SK-N-SH treated with all-trans-retinoic acid at 6 μM for 48 hours (cell line): Measurements from ENCODE around the gene SUDS3.
A peak's percentile ranks its signal among the peaks of the same experiment; 100 is the strongest.

Experiments
- ATAC-seq: fragments of 200-7000 bp; cut with Tn5 transposase; 3 replicates; pipeline ENCODE4 v1.9.1; 2020; ENCODE audit warnings: mild to moderate bottlenecking, moderate library complexity
- BACH2 ChIP-seq: fragments of 250-450 bp; sonication (Bioruptor Pico); IDR thresholded peaks from 2 replicates; pipeline ENCODE4 v1.9.0; 2021; ENCODE audit warnings: mild to moderate bottlenecking, borderline replicate concordance
- CSDC2 ChIP-seq: fragments of 250-450 bp; sonication (Bioruptor Pico); IDR thresholded peaks from 2 replicates; pipeline ENCODE4 v1.5.0; 2020; ENCODE audit warnings: mild to moderate bottlenecking, moderate library complexity
- ISL1 ChIP-seq: fragments of 250-450 bp; sonication (Bioruptor Pico); IDR thresholded peaks from 2 replicates; pipeline ENCODE4 v2.1.2; 2022; ENCODE audit warnings: mild to moderate bottlenecking, moderate library complexity
- OSR1 ChIP-seq: fragments of 250-450 bp; sonication (Bioruptor Pico); IDR thresholded peaks from 2 replicates; pipeline ENCODE4 v1.8.0; 2022; ENCODE audit warnings: moderate library complexity, mild to moderate bottlenecking, inconsistent platforms
- PPARA ChIP-seq: fragments of 250-450 bp; sonication (Bioruptor Pico); IDR thresholded peaks from 2 replicates; pipeline ENCODE4 v1.5.0; 2020; ENCODE audit warnings: mild to moderate bottlenecking, borderline replicate concordance
- RARB ChIP-seq: fragments of 250-450 bp; sonication (Bioruptor Pico); IDR thresholded peaks from 2 replicates; pipeline ENCODE4 v1.8.0; 2021; ENCODE audit warnings: mild to moderate bottlenecking, moderate library complexity
- SNAI2 ChIP-seq: fragments of 250-450 bp; sonication (Bioruptor Pico); IDR thresholded peaks from 2 replicates; pipeline ENCODE4 v1.5.0; 2020; ENCODE audit warnings: mild to moderate bottlenecking, moderate library complexity
- TCF4 ChIP-seq: fragments of 250-450 bp; sonication (Bioruptor Pico); IDR thresholded peaks from 2 replicates; pipeline ENCODE4 v1.8.0; 2021; ENCODE audit warnings: mild to moderate bottlenecking, moderate library complexity, borderline replicate concordance
- TOX ChIP-seq: fragments of 250-450 bp; sonication (Bioruptor Pico); IDR thresholded peaks from 2 replicates; pipeline ENCODE4 v1.8.0; 2021; ENCODE audit warnings: mild to moderate bottlenecking, moderate library complexity, borderline replicate concordance
- ZC3H10 ChIP-seq: fragments of 250-450 bp; sonication (Bioruptor Pico); IDR thresholded peaks from 2 replicates; pipeline ENCODE4 v1.5.1; 2021; ENCODE audit warnings: mild to moderate bottlenecking, moderate library complexity
- ZFP3 ChIP-seq: fragments of 250-450 bp; sonication (Bioruptor Pico); IDR thresholded peaks from 2 replicates; pipeline ENCODE4 v1.5.0; 2020; ENCODE audit warnings: mild to moderate bottlenecking, moderate library complexity
- ZFP30 ChIP-seq: fragments of 450-650 bp; formaldehyde crosslinking; IDR thresholded peaks from 2 replicates; pipeline ENCODE4 v1.5.0; 2022; ENCODE audit warnings: mild to moderate bottlenecking, moderate library complexity
- ZNF565 ChIP-seq: fragments of 450-650 bp; formaldehyde crosslinking; conservative IDR thresholded peaks from 2 replicates; pipeline ENCODE4 v1.5.0; 2020; ENCODE audit warnings: low read depth, mild to moderate bottlenecking, moderate library complexity
- ZNF70 ChIP-seq: fragments of 450-650 bp; formaldehyde crosslinking; IDR thresholded peaks from 2 replicates; pipeline ENCODE4 v1.5.0; 2020; ENCODE audit warnings: mild to moderate bottlenecking, moderate library complexity
- ZNF8 ChIP-seq: fragments of 450-650 bp; formaldehyde crosslinking; IDR thresholded peaks from 2 replicates; pipeline ENCODE4 v1.5.0; 2020; ENCODE audit warnings: mild to moderate bottlenecking, moderate library complexity
- TF ChIP-seq, protein P1 (sequence below): fragments of 250-450 bp; sonication (Bioruptor Pico); IDR thresholded peaks from 2 replicates; pipeline ENCODE4 v1.5.1; 2020; ENCODE audit warnings: low read depth, mild to moderate bottlenecking, moderate library complexity
- TF ChIP-seq, protein P2 (sequence below): fragments of 250-450 bp; sonication (Bioruptor Pico); IDR thresholded peaks from 2 replicates; pipeline ENCODE4 v1.5.1; 2021; ENCODE audit warnings: mild to moderate bottlenecking, moderate library complexity
- TF ChIP-seq, protein P3 (sequence below): fragments of 250-450 bp; sonication (Bioruptor Pico); IDR thresholded peaks from 2 replicates; pipeline ENCODE4 v1.8.0; 2021; ENCODE audit warnings: low read depth, mild to moderate bottlenecking, moderate library complexity, borderline replicate concordance

The SUDS3 gene

DNA sequence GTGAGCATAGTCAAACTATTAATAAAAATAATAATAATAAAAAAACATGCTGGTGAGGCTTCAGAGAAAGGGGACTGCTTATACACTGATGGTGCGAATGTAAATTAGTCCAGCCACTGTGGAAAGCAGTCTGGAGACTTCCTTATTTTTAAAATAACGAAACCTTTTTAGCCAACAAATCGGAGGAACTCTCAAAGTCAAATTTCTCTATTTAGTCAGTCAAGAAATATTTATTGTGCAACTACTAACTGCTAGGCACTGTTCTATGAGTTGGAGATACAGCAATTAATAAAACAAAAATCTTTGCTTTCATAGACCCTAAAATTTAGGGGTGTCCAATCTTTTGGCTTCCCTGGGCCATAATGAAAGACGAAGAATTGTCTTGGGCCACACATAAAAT lies 14.5 kb upstream of the SUDS3 start:
- no peak for ATAC-seq
- TF ChIP-seq ZFP30 (CRISPR knock-in tag) (no peak), OSR1 (CRISPR knock-in tag) (no peak), ZNF565 (CRISPR knock-in tag) (no peak), ZNF8 (CRISPR knock-in tag) (no peak), ZNF70 (CRISPR knock-in tag) (no peak)
- TF ChIP-seq, protein P1, sequence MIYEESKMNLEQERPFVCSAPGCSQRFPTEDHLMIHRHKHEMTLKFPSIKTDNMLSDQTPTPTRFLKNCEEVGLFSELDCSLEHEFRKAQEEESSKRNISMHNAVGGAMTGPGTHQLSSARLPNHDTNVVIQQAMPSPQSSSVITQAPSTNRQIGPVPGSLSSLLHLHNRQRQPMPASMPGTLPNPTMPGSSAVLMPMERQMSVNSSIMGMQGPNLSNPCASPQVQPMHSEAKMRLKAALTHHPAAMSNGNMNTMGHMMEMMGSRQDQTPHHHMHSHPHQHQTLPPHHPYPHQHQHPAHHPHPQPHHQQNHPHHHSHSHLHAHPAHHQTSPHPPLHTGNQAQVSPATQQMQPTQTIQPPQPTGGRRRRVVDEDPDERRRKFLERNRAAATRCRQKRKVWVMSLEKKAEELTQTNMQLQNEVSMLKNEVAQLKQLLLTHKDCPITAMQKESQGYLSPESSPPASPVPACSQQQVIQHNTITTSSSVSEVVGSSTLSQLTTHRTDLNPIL, result no peak
- TF ChIP-seq, protein P2, sequence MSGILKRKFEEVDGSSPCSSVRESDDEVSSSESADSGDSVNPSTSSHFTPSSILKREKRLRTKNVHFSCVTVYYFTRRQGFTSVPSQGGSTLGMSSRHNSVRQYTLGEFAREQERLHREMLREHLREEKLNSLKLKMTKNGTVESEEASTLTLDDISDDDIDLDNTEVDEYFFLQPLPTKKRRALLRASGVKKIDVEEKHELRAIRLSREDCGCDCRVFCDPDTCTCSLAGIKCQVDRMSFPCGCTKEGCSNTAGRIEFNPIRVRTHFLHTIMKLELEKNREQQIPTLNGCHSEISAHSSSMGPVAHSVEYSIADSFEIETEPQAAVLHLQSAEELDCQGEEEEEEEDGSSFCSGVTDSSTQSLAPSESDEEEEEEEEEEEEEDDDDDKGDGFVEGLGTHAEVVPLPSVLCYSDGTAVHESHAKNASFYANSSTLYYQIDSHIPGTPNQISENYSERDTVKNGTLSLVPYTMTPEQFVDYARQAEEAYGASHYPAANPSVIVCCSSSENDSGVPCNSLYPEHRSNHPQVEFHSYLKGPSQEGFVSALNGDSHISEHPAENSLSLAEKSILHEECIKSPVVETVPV (CRISPR knock-in tag), result no peak

DNA sequence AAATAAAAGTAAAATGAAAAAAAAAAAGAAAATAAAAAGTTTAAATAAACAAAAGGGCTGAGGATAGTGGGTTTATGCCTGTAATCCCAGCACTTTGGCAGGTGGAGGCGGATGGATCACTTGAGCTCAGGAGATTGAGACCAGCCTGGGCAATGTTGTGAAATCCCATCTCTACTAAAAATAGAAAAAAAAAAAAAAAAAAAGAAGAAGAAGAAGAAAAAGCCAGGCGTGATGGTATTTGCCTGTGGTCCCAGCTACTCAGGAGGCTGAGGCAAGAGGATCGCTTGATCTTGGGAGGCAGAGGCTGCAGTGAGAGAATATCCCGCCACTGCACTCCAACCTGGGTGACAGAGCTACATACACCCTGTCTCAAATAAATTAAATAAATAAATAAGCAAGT lies 7.5 kb upstream of the SUDS3 start:
- no peak for TF ChIP-seq OSR1 (CRISPR knock-in tag)
- no peak for TF ChIP-seq SNAI2
- no peak for TF ChIP-seq ISL1
- TF ChIP-seq, protein P3, sequence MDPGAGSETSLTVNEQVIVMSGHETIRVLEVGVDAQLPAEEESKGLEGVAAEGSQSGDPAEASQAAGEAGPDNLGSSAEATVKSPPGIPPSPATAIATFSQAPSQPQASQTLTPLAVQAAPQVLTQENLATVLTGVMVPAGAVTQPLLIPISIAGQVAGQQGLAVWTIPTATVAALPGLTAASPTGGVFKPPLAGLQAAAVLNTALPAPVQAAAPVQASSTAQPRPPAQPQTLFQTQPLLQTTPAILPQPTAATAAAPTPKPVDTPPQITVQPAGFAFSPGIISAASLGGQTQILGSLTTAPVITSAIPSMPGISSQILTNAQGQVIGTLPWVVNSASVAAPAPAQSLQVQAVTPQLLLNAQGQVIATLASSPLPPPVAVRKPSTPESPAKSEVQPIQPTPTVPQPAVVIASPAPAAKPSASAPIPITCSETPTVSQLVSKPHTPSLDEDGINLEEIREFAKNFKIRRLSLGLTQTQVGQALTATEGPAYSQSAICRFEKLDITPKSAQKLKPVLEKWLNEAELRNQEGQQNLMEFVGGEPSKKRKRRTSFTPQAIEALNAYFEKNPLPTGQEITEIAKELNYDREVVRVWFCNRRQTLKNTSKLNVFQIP, result no peak
- no peak for TF ChIP-seq ZFP3 (CRISPR knock-in tag)
- TF ChIP-seq ZFP30 (CRISPR knock-in tag), result no peak
- TF ChIP-seq, protein P1, result no peak
- TF ChIP-seq PPARA (CRISPR knock-in tag), result no peak
- TF ChIP-seq CSDC2 (CRISPR knock-in tag), result no peak
- TF ChIP-seq, protein P2 (CRISPR knock-in tag), result no peak
- no peak for TF ChIP-seq ZNF8 (CRISPR knock-in tag)
- no peak for TF ChIP-seq TCF4 (CRISPR knock-in tag)
- no peak for ATAC-seq

DNA sequence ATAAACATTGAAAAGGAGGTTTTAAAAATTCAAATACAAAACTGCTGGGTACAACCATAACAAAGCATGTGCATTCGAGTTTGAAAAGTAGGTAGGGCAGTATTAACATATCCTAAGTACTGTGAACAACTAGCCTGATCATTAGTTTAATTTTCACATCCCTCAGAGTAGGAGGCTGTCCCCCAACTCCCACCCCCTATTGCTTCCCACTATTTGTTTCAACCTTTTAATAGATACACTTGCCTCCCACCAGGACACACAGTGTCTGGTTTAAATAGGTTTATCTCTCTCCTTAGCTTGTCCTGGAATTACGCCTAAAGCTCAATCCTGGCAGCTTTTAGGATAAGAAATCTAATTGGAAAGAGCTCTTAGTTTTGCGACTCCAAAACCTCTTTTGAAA lies 5.8 kb upstream of the SUDS3 start:
- TF ChIP-seq ISL1, result 0 out of 2 replicates have a peak, but pooled peaks have one; percentile 22
- no peak for TF ChIP-seq ZC3H10
- no peak for ATAC-seq

DNA sequence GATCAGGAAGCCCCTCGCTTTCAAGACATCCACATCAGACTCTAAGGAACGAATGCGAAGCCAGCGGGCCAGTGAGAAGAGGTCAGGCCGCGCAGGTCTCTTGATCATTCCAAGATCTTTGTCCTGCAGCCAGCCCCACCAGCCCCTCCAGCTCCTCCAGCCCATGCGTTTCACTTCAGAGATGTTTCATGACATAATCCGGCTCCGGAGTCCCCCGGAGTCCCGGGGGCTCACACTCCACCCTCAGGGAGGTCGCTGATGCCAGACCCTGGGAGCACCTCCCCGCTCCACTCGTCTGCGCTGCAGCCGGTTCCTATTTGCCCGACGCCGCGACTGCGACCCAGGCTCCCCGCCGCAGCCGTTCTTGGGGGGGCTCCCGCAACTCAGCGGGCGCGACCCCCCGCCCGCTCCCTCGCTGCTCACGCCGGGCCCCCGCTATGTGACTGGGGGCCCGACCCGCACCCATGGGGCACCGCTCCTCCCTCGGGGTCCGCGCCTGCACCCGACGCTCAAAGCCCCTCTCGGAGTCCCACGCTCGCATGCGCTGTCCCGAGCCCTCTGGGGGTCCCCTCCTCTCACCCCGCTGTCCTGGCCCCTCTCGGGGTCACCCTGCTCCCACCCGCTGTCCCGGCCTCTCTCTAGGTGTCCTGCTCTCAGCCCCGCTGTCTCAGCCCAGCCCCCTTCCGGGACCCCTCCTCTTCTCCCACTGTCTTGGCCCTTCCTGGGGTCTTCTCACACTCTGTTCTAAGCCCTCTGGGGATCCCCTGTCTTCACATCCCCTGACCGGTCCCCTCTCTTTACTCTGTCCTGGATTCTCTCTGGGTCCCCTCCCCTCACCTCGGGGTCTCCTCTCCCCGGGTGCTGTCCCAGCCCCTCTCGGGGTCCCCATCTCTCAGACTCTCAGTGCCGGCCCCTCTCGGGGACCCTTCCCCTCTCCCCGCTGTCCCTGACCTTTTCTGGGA lies 4.8 kb upstream of the SUDS3 start:
- no peak for TF ChIP-seq CSDC2 (CRISPR knock-in tag)
- TF ChIP-seq TOX (CRISPR knock-in tag), result no peak
- TF ChIP-seq RARB, result no peak
- no peak for TF ChIP-seq ZFP30 (CRISPR knock-in tag)
- TF ChIP-seq OSR1 (CRISPR knock-in tag), result no peak
- TF ChIP-seq BACH2, result no peak
- no peak for TF ChIP-seq ZNF565 (CRISPR knock-in tag)
- ATAC-seq, result peak; percentile 34
